ENCODE measurements around the gene ASB6.

ASB6 gene

DNA sequence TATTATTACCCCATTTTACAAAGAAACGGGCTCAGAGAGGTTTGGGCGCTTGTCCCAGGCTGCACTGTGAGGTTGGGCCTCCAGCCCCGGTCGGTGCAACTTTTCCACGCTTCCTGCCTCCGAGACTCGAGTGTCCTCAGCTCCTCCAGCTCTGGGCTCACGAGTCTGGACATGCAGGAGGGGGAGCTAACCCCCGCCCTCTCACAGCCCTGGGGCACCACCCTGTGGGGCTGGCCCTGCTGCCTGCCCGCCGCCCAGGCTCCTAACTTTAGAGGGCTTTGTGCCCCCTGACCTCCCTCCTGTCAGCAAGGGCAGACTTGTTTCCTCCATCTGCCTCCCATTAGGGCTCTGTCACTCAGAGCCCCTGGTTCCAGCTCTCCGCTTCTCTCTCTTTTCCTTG, 4.3 kb upstream of the ASB6 start:
- H4K20me1 ChIP-seq (ENCODE audit: low read depth, low read length) = no peaks in the 10 kb centered on the region
- no peaks in the 10 kb centered on the region for H3K27me3 ChIP-seq (ENCODE audit: low read length)
- no peaks in the 10 kb centered on the region for H3K9me3 ChIP-seq (ENCODE audit: insufficient read depth, low read length)
- no peaks in the 10 kb centered on the region for H3K36me3 ChIP-seq (ENCODE audit: low read length)
- H3K4me3 ChIP-seq (ENCODE audit: insufficient read depth, low read length, poor library complexity, severe bottlenecking) = no peak overlapping the region
- H2AFZ ChIP-seq (ENCODE audit: low read depth, low read length, severe bottlenecking) = no peak overlapping the region
- TF ChIP-seq, protein P1, sequence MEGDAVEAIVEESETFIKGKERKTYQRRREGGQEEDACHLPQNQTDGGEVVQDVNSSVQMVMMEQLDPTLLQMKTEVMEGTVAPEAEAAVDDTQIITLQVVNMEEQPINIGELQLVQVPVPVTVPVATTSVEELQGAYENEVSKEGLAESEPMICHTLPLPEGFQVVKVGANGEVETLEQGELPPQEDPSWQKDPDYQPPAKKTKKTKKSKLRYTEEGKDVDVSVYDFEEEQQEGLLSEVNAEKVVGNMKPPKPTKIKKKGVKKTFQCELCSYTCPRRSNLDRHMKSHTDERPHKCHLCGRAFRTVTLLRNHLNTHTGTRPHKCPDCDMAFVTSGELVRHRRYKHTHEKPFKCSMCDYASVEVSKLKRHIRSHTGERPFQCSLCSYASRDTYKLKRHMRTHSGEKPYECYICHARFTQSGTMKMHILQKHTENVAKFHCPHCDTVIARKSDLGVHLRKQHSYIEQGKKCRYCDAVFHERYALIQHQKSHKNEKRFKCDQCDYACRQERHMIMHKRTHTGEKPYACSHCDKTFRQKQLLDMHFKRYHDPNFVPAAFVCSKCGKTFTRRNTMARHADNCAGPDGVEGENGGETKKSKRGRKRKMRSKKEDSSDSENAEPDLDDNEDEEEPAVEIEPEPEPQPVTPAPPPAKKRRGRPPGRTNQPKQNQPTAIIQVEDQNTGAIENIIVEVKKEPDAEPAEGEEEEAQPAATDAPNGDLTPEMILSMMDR (IDR thresholded peaks at IDR 0.05; ENCODE audit: insufficient read depth, low read length, poor library complexity, severe bottlenecking) = no peak
- H3K79me2 ChIP-seq (ENCODE audit: insufficient read depth, low read length) = peaks cover 7% of the 10 kb centered on the region
- H3K4me2 ChIP-seq (ENCODE audit: low read depth, low read length, poor library complexity, severe bottlenecking) = no peak overlapping the region
- no peak overlapping the region for H3K27ac ChIP-seq (ENCODE audit: low read depth, low read length)
- H3K9me2 ChIP-seq (replicated peaks; ENCODE audit: insufficient read depth, low read length) = no peaks in the 10 kb centered on the region
- H3F3A ChIP-seq (ENCODE audit: insufficient read depth) = no peaks in the 10 kb centered on the region
- H3K9ac ChIP-seq (ENCODE audit: low read length) = no peak overlapping the region

DNA sequence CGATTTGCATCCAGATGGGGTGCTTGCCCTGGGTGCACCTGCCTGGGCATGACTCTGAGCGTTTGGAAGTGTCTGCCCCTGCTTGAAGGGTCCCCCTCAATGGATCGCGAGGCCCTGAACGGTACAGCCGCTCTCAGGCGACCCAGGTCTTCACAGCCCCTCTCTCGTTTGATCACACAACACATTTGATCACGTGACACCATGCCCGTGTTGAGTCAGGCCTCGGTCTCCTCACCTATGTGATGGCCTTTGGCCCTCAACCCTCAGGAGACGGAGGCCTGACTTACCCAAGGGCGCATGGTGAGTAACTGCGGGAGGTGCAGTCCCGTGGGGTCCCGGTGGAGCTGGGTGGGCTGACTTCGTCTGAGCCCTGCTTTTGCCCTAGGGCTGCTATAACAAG, 3.0 kb upstream of the ASB6 start:
- Histone ChIP-seq H3K4me3 (ENCODE audit: insufficient read depth, low read length, poor library complexity, severe bottlenecking) (no peak overlapping the region), H4K20me1 (ENCODE audit: low read depth, low read length) (no peaks in the 10 kb centered on the region), H3K27me3 (ENCODE audit: low read length) (no peaks in the 10 kb centered on the region), H3F3A (ENCODE audit: insufficient read depth) (no peaks in the 10 kb centered on the region), H3K9me2 (replicated peaks; ENCODE audit: insufficient read depth, low read length) (no peaks in the 10 kb centered on the region), H3K36me3 (ENCODE audit: low read length) (no peaks in the 10 kb centered on the region), H2AFZ (ENCODE audit: low read depth, low read length, severe bottlenecking) (no peak overlapping the region), H3K79me2 (ENCODE audit: insufficient read depth, low read length) (peaks cover 21% of the 10 kb centered on the region), H3K27ac (ENCODE audit: low read depth, low read length) (no peak overlapping the region), H3K9ac (ENCODE audit: low read length) (no peak overlapping the region), H3K4me2 (ENCODE audit: low read depth, low read length, poor library complexity, severe bottlenecking) (no peak overlapping the region), H3K9me3 (ENCODE audit: insufficient read depth, low read length) (no peaks in the 10 kb centered on the region)
- TF ChIP-seq EZH2phosphoT487 (conservative IDR thresholded peaks at IDR 0.05; ENCODE audit: low read length) = no peak
- TF ChIP-seq, protein P1 (IDR thresholded peaks at IDR 0.05; ENCODE audit: insufficient read depth, low read length, poor library complexity, severe bottlenecking) = no peak

DNA sequence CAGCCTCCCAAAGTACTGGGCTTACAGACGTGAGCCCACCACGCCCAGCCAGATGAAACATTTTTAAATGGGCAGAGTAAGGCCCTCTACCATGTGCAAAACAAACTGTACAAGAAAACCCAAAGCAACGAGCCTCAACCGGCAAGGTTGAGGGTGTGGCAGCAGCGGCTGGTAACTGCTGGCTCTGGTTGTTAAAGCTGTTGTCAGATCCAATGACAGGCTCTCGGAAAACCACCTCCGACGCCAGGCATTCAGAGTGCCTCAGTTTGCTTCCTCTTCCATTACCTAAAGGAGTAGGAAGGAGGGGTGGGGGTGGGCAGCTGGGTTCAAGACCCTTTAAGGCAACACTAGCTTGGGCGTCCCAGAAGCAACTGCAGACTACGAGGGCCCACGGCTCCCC, 2.4 kb upstream of the ASB6 start:
- Histone ChIP-seq H3K4me3 (ENCODE audit: insufficient read depth, low read length, poor library complexity, severe bottlenecking) (no peak overlapping the region), H3K4me2 (ENCODE audit: low read depth, low read length, poor library complexity, severe bottlenecking) (no peak overlapping the region), H3K9ac (ENCODE audit: low read length) (no peak overlapping the region), H3F3A (ENCODE audit: insufficient read depth) (no peaks in the 10 kb centered on the region), H4K20me1 (ENCODE audit: low read depth, low read length) (no peaks in the 10 kb centered on the region), H3K36me3 (ENCODE audit: low read length) (no peaks in the 10 kb centered on the region), H2AFZ (ENCODE audit: low read depth, low read length, severe bottlenecking) (no peak overlapping the region), H3K79me2 (ENCODE audit: insufficient read depth, low read length) (peaks cover 26% of the 10 kb centered on the region), H3K9me3 (ENCODE audit: insufficient read depth, low read length) (no peaks in the 10 kb centered on the region), H3K27me3 (ENCODE audit: low read length) (no peaks in the 10 kb centered on the region), H3K9me2 (replicated peaks; ENCODE audit: insufficient read depth, low read length) (no peaks in the 10 kb centered on the region), H3K27ac (ENCODE audit: low read depth, low read length) (no peak overlapping the region)
- TF ChIP-seq, protein P1 (IDR thresholded peaks at IDR 0.05; ENCODE audit: insufficient read depth, low read length, poor library complexity, severe bottlenecking) = no peak
- TF ChIP-seq EZH2phosphoT487 (conservative IDR thresholded peaks at IDR 0.05; ENCODE audit: low read length) = no peak

DNA sequence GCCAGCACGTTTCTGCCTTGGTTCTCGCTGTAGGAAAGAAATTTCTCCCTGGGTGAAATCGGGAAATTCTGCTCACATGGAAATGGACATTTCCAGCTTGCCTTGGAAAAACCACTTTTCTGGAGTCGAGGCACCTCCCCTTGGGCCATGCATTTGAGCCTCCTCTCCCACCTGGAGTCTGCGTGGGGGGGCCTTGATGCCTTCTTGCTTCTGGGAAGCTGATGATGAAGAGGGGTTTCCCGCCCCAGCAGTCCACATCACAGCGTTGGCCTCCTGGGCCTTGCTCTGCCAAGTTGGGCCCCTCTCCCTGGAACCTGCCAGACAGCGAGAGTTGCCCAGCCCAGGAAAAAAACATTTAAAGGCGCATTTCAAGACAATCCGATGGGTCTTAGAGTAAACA, 1.8 kb upstream of the ASB6 start:
- Histone ChIP-seq H4K20me1 (ENCODE audit: low read depth, low read length) (no peaks in the 10 kb centered on the region), H3K4me3 (ENCODE audit: insufficient read depth, low read length, poor library complexity, severe bottlenecking) (no peak overlapping the region), H3K9me2 (replicated peaks; ENCODE audit: insufficient read depth, low read length) (no peaks in the 10 kb centered on the region), H3K27ac (ENCODE audit: low read depth, low read length) (no peak overlapping the region), H3K27me3 (ENCODE audit: low read length) (no peaks in the 10 kb centered on the region), H3K9ac (ENCODE audit: low read length) (no peak overlapping the region), H3F3A (ENCODE audit: insufficient read depth) (no peaks in the 10 kb centered on the region), H3K79me2 (ENCODE audit: insufficient read depth, low read length) (peaks cover 26% of the 10 kb centered on the region), H3K9me3 (ENCODE audit: insufficient read depth, low read length) (no peaks in the 10 kb centered on the region), H3K36me3 (ENCODE audit: low read length) (no peaks in the 10 kb centered on the region), H3K4me2 (ENCODE audit: low read depth, low read length, poor library complexity, severe bottlenecking) (no peak overlapping the region), H2AFZ (ENCODE audit: low read depth, low read length, severe bottlenecking) (no peak overlapping the region)
- TF ChIP-seq, protein P1 (IDR thresholded peaks at IDR 0.05; ENCODE audit: insufficient read depth, low read length, poor library complexity, severe bottlenecking) = no peak
- no peak for TF ChIP-seq EZH2phosphoT487 (conservative IDR thresholded peaks at IDR 0.05; ENCODE audit: low read length)

All from SU-DHL-6 (cell line).